Glomerular endothelial cell (primary cell): ENCODE results near the gene PISD. TPM values are rescaled to one million over a fixed set of nuclear protein-coding genes. Genes with fewer than 3 reads are reported as not detected.
A peak's percentile ranks its signal among the peaks of the same experiment; 100 is the strongest.

Experiments
- DNase-seq: peaks from one replicate; pipeline ENCODE4 v3.0.0-alpha.2; 2011; ENCODE audit warnings: low read depth, low spot score; ENCODE audit errors: extremely low read depth
- total RNA-seq: library from RNA; depleted of rRNA; stranded (reverse); fragments of >200 nt; gene quantifications from 2 replicates; pipeline ENCODE4 v1.2.3, GENCODE V29; 2015

PISD gene
- total RNA-seq, 1 donor from 2014 or later = 61.8 TPM

DNA sequence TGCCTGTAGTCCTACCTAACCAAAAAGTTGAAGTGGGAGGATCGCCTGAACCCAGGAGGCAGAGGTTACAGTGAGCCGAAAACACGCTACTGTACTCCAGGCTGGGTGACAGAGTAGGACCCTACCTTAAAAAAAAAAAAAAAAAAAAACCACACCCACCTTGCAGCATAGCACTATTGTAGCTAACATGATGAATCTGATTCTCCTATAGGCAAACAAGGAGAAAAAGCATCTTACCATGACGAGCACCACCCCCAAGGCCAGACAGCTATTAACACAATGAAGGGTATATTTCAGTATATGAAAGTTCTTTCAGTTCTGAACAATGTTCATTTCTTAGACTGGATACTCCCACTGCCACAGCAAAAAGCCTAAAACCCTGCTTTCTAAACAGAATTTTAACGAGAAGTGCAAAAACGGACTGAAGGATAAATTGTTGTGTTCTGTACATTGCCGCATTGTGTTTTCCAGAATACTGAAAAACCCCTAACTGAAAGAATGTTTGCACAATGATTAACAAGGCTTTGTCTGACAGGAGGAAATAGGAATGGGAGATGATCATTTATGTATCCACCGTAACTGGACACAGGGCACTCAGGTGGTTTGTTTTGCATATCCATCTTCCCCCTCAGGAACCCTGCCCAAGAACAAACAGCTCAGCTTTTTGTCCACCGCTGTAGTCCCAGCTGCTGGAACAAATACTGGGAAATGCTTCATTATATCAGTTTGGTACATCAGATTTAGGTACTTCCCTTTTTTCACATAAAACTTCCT, 8.9 kb downstream of the PISD start:
- no peak for DNase-seq

DNA sequence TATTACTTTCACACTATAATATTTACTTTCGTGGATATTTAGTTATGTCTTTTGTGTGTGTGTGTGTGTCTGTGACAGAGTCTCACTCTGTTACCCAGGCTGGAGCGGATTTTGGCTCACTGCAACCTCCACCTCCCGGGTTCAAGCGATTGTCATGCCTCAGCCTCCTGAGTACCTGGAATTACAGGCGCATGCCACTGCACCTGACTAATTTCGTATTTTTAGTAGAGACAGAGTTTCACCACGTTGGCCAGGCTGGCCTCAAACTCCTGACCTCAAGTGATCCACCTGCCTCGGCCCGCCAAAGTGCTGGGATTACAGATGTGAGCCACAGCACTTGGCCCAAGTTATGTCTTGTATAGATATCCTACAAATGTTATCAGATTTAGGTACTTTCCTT, 9.9 kb downstream of the PISD start:
- no peak for DNase-seq

DNA sequence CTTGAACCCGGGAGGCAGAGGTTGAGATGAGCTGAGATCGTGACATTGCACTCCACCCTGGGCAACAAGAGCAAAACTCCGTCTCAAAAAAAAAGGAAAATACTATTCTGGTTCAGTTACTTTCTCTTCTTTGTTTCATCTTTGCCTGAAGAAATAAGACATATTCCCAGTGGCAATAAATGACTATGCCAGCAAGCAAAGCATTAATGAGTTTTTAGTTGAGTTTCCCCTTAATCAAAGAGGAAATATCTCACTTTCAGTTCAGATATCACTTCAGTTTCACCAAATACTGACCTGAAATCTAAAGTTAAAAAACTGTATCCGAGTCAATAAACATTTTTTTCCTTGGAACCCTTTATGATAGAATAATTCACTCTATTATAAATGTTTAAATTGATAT, 10.4 kb downstream of the PISD start:
- no peak for DNase-seq

DNA sequence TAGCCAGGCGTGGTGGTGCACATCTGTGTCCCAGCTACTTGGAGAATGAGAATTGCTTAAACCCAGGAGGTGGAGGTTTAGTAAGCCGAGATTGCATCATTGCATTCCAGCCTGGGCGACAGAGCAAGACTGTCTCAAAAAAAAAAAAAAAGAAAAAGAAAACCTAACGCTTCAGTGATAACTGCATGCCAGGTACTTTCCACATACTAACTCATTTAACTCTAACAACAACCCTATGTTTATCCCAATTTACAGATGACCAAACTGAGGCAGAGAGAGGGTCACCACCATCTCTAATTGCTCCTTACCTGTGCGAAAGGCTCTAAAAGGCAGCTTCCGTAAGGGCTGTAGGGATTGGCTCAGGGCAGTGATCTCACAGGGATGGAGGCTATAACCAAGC, 11.6 kb downstream of the PISD start:
- no peak for DNase-seq

DNA sequence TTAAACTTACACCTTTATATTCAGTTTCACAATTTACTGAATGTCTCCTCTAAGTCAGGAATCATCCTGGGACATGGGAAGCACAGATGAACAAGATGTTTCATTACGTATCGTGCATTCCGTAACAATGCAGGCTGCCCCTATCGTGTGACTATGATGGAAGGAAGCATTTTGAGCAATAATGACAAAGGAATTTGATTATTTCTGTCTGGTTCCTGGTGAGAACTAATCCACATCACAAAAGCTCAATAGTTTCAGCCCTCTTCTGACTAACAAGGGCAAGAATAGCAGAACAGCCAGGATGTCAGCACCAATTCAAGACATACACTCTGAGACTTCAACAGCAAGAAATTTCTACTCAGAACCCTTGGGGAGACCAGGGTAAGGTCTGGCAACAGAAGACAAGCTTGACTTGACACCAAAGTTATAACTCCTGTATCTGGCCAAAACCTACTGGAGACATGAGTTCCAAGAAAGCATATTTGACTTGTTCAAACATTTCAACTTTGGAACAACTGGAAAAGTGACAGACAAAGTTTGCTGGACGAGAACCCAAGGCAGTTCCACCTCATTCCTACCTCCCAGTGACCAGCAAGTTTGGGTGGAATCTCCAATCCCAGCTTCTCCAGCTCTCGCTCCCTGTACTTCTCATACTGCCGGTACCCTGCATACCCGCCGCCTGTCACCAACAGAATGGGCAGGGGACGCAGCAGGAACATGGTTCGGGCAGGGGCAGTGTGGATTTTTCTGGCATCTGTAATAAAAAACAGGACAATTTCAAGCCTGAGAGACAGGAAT, 14.3 kb downstream of the PISD start:
- DNase-seq = peak; percentile 81

DNA sequence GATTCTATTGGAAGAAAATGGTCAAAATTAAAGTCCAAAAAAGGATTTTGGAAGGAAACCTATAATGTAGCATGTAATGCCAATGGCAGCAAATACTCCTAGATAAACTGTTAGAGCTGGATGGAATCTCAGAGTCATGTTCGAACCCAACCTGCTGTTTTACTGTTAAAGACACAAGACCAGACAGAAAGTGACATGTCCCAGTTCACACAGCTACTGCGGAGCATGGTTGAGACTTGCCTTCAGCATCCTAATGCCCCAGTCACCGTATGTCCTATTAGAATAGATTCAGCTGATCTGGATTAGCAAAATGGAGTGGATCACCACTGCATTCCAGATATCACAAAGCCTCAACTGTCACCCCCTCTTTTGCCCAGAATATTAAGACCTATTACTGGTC, 14.9 kb downstream of the PISD start:
- DNase-seq = no peak

DNA sequence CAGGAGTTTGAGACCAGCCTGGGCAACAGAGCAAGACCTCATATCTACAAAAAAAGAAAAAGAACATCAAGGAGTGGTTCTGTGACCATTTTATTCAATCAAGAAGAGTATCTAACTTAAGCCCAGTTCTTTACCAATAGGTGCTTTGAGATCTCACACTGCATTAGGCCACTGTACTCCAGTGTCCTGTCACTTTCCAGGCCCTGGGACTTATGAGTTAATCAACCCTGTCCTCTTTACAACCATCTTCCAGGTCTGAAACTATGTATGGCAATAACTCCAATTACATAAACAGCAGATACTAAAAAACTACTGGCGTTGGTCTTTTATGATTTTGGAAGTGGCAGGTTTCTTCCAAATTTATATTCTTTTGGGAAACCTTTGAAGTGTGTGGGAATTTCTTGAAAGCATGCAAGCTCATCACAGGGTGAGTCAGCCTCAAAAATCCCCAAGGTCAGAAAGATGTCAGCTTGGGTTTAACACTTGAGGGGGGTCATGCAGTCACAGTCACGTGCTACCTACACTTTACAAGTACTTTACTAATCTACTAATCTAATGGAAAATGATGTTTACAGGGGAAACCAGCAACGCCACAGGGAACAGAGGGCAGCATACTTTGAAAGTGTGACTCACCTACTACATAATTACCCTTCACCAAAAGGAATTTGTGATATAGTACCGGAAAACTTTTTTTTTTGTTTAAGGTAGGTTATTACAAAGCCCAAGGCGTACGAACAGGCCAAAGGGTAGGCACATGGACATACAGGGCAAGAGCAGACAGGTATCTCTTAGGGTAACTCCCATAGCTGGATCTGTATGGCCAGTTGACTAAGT, 15.6 kb downstream of the PISD start:
- DNase-seq = peak; percentile 98

DNA sequence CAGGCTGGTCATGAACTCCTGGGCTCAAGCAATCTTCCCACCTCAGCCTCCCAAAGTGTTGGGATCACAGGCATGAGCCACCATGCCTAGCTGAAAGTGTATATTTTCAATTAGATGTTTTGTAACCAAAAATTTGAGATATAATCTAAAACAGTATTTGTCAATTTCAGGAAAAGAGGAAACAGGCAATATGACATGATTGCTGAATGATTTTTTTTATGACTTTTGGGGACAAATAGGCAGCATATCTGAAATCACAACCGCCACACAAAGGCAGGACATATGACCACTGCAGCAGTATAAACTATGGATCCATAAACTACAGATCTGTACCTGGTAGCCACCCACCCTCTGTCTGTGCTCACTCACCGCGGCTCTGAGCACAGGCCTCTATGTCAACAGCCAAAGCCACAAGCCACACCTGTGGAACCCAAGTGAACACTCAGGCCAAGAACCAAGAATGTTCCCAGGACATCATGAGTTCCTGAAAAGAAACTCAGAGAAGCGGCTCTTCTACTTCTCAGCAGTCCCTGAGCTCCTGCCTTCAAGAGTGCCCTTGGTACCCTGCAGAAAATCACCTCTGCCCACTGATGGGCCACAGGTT, 22.5 kb downstream of the PISD start:
- no peak for DNase-seq

DNA sequence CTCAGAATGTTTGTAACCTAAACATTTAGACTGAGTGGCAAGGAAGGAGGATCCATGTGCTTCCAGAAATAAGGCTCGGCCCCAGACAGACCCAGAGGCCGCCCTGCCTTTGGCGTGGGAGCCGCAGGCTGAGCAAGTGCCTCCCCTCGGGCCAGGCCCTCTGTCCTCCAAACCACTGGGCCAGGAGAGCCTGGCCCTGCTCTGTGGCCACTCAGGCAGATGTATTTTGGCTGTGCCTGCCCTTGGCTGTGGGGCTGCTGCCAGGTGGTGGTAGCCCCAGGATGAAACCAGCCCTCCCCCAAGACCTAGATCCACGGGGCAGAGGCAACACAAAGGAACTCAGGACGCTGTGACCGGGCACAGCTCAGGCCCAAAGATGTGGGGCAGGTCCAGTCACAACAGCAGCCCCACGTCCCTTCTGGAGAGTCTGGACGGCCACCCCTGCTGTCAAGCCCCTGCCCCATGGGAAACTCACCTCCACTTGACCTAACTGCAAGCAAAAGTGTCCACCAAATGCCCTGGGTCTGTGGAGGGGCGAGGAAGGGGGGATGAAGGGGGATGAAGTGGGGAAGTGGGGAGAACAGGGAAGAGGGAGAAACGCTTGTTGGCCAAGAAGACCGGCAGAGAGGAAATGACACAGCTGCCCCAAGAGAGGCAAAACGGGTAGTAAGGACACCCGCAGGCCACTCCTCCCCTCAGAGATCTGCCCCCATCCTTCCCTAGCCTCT, 24.0 kb downstream of the PISD start:
- no peak for DNase-seq

DNA sequence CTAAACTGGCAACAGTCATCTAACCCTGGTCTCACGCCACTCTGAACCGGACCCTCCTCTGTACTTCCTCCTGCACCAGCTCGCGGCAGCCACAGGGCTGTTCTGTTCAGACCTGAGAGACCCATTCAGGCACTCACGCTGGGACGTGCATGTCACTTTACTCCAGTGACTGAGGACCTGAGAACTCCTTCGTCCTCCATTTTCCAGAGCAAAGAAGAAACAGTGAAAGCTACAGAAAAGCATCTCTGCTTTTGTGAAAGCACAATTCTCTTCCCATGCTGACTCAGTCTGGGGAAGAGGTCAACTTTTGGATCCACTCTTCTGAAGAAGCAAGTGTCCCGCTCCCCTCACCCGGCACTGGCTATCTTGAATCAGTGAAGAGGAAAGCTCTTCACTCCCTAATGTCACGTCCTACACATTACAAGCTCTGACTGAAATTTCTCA, 24.5 kb downstream of the PISD start:
- DNase-seq = no peak

DNA sequence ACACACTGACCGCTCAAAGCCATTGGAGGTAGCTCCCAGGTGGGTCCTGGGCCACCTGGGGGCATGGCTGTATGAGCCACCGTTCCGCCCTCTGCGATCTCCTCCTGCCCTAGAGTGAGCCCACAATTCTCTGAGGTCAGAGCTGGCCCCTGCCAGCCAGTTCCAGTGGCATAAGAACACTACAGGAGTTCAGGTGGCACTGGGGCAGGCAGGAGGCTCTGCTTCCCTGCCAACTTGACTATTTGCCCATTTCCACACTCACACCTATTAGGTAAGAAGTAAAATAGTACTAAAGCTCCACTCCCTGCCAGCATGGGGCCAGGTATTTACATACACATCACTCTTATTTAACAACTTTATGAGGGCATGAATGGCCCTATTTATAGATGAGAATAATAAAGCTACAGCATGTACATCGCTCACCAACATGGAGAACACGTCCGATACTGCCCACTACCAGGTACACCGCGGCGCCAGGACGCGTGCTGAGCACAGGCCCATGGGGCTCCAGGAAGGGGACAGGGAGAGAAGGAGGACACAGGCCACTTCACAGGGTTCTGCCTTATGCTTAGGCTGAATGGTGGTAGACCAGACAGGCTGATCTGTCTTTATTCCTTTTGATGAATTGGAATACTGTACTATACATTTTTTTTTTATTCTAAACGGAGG, 26.2 kb downstream of the PISD start:
- DNase-seq = no peak

DNA sequence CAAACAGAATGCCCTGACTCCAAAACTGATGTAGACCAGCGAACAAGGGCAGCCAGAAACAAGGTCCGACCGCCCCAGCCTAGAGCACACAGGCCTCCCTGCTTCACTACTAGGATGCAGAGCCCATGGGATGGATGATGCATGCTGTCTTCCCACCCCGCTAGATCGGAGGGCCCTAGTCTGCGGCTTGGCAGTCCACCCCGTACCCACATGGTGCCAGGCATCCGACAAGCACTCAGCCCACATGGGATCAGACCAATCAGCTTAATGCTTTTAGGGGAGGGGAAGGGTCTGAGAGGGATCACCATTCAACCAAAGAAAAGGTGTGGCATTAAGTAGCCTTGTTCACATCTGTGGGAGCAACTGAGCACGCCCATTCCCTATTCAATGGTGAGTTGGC, 30.6 kb downstream of the PISD start:
- DNase-seq = no peak

DNA sequence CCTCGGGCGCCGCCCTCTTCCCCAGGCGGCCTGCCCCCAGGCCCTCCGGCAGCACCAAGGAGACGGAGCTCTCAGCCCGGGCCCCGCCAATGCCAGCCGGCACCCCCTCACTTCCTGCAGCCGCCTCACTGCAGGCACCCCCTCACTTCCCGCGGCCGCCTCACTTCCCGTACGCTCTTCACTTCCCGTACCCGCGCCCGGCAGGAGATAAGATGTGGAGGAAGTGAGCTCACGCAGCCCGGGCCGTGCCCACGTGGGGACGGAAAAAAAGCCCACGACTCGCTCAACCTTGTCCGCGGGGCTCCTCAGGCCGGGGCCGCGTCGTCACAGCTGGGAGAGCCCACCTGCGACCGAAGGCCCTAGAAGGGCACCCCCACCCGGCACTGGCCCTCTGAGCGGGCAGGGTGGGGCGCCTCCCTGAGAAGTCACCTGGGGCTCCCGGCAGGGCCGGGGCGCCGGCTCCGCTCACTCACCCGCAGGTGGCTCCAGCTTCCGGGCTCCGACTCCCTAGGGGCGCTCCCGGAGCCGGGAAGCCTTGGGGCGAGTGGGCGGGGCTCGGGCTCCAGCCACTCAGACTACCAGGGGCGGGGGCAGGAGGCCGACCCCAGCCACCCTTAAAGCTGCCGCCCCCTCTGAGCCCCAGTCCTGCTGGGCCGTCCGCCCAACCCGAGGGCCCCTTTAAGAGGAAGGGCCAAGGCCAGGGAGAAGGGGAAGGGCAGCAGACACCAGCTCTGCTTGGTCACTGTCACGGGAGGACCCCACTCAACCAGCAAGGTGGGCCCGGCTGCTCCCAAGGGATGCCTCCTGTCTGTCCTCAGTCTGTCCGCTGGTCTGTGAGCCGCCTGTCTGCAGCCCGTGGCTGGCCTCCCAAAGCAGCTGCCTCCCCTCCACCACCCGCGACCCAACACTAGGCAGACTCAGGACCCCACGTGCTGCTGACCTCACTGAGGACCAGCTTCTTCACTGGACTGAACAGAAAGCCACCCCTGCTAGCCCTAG, 31.4 kb downstream of the PISD start:
- DNase-seq = no peak

DNA sequence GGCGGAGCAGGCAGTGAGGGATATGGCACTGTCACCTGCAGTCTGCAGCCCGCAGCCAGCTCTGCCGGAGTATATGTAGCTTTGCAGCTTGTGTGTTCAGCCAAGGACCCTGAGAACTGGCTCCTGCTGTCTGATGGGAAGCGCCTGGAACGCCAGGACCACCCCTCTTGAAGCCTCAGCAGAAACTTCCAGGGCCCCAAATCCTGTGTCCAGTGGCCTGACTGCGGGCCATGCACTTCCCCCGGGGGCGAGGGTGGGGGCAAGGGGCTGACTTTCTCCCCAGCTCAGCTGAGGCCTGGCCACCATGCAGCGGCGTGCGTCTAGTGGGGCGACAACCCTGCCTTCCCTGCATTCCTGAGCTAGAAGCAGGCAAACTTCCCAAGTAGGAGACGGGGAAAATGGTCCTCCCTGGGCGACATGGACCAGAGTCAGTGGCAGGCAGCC, 32.3 kb downstream of the PISD start:
- DNase-seq = no peak

DNA sequence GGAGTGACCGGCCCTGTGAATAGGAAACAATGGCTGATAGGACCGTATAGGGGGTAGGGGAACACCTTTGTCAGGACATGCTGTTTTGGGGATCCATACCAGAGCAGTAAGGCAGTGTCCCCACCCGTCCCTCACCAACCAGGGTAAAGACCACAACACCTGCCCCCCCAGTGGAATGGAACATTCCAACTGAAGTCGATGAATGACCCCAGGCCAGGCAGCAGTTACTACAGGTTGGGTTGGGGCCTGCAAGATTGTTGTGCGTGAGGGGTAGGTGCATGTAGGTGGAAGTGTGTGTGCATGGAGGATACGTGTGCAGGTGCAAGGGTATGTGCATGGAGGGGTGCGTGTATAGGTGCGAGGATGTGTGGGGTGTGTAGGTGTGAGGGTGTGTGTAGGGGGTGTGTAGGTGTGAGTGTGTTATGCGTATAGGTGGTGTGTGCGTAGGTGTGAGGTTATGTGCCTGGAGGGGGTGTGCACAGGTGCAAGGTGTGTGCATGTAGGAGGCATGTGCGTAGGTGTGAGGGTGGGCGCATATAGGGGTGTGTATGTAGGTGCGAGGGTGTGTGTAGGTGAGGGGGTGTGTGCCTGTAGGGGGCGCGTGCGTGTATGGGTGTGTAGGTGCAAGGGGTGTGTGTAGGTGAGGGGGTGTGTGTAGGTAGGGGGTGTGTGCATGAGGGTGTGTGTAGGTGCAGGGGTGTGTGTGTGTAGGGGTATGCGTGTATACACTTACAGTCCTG, 32.9 kb downstream of the PISD start:
- DNase-seq = no peak

DNA sequence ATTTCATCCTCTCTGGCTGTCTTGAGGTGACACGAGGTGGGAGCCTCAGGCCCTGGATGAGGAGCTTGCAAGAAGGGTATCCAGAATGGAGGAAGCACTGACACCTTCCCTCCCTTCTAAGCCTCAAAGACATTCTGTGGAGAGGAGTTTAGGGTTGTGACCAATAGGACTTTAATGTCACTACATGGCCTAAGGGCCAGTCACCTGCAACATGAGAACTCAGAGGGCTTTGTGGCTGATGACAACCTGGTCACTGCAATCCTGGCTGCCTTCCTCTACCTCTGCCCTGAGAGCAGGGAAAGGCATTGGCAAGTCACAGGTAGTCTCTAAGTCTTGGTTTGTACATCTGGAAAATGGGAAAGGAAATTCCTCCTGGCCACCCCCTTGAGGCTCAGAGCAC, 33.7 kb downstream of the PISD start:
- no peak for DNase-seq

DNA sequence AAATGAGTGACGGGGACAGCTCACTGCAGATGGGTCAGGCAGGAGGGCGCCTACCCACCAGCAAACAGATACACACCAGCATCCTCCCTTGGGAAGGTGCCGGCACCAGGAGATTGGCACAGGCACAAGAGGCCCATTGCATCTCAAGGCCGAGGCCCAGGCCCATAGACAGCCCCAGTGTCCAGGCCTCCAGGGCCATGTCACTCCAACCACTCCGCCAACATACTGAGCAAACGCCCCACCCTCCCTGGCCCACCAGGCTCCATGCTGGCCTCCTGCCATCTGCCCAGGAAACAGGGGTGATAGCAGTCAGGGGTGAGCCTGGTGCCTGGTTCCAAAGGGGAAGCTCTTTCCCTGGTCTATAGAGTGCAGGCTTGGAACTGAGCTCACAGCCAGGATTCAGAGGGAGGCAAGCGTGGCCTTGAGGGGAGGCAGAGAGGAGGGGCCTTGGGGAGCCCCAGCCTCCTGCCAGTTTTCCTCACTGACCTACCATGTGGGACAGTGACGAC, 34.7 kb downstream of the PISD start:
- DNase-seq = no peak
